Activated naive CD4-positive, alpha-beta T cell treated with anti-CD3 and anti-CD28 coated beads for 36 hours (primary cell): ENCODE measurements around the gene ZFR2. TPM values are rescaled to one million over a fixed set of nuclear protein-coding genes. Genes with fewer than 3 reads are reported as not detected.
"Not testable (repeated sequence)": the region's sequence is repeated elsewhere in the genome, so short reads cannot be mapped to it uniquely, and the experiment has no call there.

Experiments used
- CTCF ChIA-PET: fragments of 350-600 bp; sonication (Branson Sonifier 250); formaldehyde crosslinking; loops from one replicate; lab custom pipeline; 2021; ENCODE audit warnings: antibody characterized with exemption; lab: Charles Lee
- DNase-seq: peaks from one replicate; pipeline ENCODE4 v3.0.0-alpha.2; 2020
- H3K27ac Mint-ChIP-seq: one replicate; pipeline ENCODE4 v1.8.0; 2021; ENCODE audit warnings: mild to moderate bottlenecking, mixed read lengths
- H3K27me3 Mint-ChIP-seq: one replicate; pipeline ENCODE4 v1.8.0; 2021; ENCODE audit warnings: low read depth, mixed read lengths
- H3K36me3 Mint-ChIP-seq: one replicate; pipeline ENCODE4 v1.8.0; 2021; ENCODE audit warnings: low read depth, mixed read lengths
- H3K4me1 Mint-ChIP-seq: one replicate; pipeline ENCODE4 v1.8.0; 2021; ENCODE audit warnings: low read depth, mixed read lengths
- H3K4me3 Mint-ChIP-seq: one replicate; pipeline ENCODE4 v1.8.0; 2021; ENCODE audit warnings: mild to moderate bottlenecking, moderate library complexity, mixed read lengths
- H3K9me3 Mint-ChIP-seq: one replicate; pipeline ENCODE4 v1.8.0; 2021; ENCODE audit warnings: mixed read lengths
- intact Hi-C: fragments of 100-400 bp; cut with micrococcal nuclease; formaldehyde crosslinking; loops from one replicate; pipeline ENCODE4 v1.15.1; 2023
- total RNA-seq, 2 experiments: library from RNA; stranded (reverse); gene quantifications; one replicate each; pipeline ENCODE4 v1.2.3, GENCODE V29; 2021

ZFR2 gene
- total RNA-seq, 2 experiments from 2014 or later: 0.27 TPM; not detected in 1

- Mint-ChIP-seq H3K9me3 (no peaks in the 10 kb centered on the region), H3K36me3 (peaks cover 11% of the 10 kb centered on the region), H3K27me3 (no peaks in the 10 kb centered on the region), H3K27ac (no peak overlapping the region), H3K4me1 (peaks cover 53% of the 10 kb centered on the region), H3K4me3 (peak overlapping the region; percentile 99)
- intact Hi-C loops: loop anchor here (2.0 to 5.0 kb wide), 9 partner anchors 187 to 1158 kb away; partner anchors contain the start of genes CHAF1A, DAPK3, DPP9 and EEF2
- CTCF ChIA-PET: interaction anchor here (0.7 kb wide), 1 partner anchor 34 kb away, joined by 3 read pairs; no protein-coding TSS in a partner anchor
- no peak for DNase-seq
Measured at GRCh38 chr19:3759482-3760254, 109.2 kb downstream of the ZFR2 start.

- H3K27ac Mint-ChIP-seq, DNase-seq, H3K27me3 Mint-ChIP-seq, H3K4me3 Mint-ChIP-seq, H3K9me3 Mint-ChIP-seq, intact Hi-C loops: not testable (repeated sequence)
- peaks cover 12% of the 10 kb centered on the region for H3K36me3 Mint-ChIP-seq
- CTCF ChIA-PET: interaction anchor here (0.6 to 1.0 kb wide), 2 partner anchors 64 to 150 kb away, joined by 3 read pairs; no protein-coding TSS in a partner anchor
- H3K4me1 Mint-ChIP-seq: peaks cover 52% of the 10 kb centered on the region
Measured at GRCh38 chr19:3758297-3758696, 110.5 kb downstream of the ZFR2 start.

GRCh38 chr19:3757705-3758104, 111.1 kb downstream of the ZFR2 start:
- H3K4me1 Mint-ChIP-seq: peaks cover 46% of the 10 kb centered on the region
- intact Hi-C loops, H3K9me3 Mint-ChIP-seq, H3K27ac Mint-ChIP-seq, H3K4me3 Mint-ChIP-seq, H3K27me3 Mint-ChIP-seq, DNase-seq: not testable (repeated sequence)
- peaks cover 11% of the 10 kb centered on the region for H3K36me3 Mint-ChIP-seq
- CTCF ChIA-PET: interaction anchor here (0.6 to 1.0 kb wide), 2 partner anchors 64 to 149 kb away, joined by 3 read pairs; no protein-coding TSS in a partner anchor

Other genes with a start within 250 kb of the ZFR2 start
- 10 to 100 TPM; 24.6 to 27.0 TPM for gene CACTIN, start 242.2 kb downstream of the ZFR2 start, total RNA-seq
- 1 to 10 TPM; 7.3 to 7.5 TPM for gene PIP5K1C, start 168.6 kb downstream of the ZFR2 start, total RNA-seq
- gene TJP3, start 160.7 kb downstream of the ZFR2 start, total RNA-seq: 1 to 10 TPM in 1 of 2 experiments, under 1 TPM in 1; 0.93 to 1.6 TPM
- gene APBA3, start 107.3 kb downstream of the ZFR2 start, total RNA-seq: 10 to 100 TPM; 28.6 to 30.0 TPM
- 10 to 100 TPM; 71.4 to 77.0 TPM for gene MRPL54, start 106.4 kb downstream of the ZFR2 start, total RNA-seq
- gene RAX2, start 96.8 kb downstream of the ZFR2 start, total RNA-seq: not detected
- gene MATK, start 82.7 kb downstream of the ZFR2 start, total RNA-seq: 10 to 100 TPM; 12.7 to 13.7 TPM
- gene ATCAY, start 11.6 kb upstream of the ZFR2 start, total RNA-seq: under 1 TPM in 1 of 2 experiments, not detected in 1; 0.07 TPM
- gene NMRK2, start 64.0 kb upstream of the ZFR2 start, total RNA-seq: not detected
- 10 to 100 TPM; 19.3 to 19.6 TPM for gene DAPK3, start 102.1 kb upstream of the ZFR2 start, total RNA-seq
- 1,000 to 10,000 TPM; 3,747 to 3,914 TPM for gene EEF2, start 116.4 kb upstream of the ZFR2 start, total RNA-seq
- 10 to 100 TPM; 16.1 to 20.1 TPM for gene PIAS4, start 138.7 kb upstream of the ZFR2 start, total RNA-seq
- 10 to 100 TPM; 11.3 to 11.9 TPM for gene ZBTB7A, start 197.9 kb upstream of the ZFR2 start, total RNA-seq